Measurements from ENCODE around the gene LIPE.

LIPE gene

DNA sequence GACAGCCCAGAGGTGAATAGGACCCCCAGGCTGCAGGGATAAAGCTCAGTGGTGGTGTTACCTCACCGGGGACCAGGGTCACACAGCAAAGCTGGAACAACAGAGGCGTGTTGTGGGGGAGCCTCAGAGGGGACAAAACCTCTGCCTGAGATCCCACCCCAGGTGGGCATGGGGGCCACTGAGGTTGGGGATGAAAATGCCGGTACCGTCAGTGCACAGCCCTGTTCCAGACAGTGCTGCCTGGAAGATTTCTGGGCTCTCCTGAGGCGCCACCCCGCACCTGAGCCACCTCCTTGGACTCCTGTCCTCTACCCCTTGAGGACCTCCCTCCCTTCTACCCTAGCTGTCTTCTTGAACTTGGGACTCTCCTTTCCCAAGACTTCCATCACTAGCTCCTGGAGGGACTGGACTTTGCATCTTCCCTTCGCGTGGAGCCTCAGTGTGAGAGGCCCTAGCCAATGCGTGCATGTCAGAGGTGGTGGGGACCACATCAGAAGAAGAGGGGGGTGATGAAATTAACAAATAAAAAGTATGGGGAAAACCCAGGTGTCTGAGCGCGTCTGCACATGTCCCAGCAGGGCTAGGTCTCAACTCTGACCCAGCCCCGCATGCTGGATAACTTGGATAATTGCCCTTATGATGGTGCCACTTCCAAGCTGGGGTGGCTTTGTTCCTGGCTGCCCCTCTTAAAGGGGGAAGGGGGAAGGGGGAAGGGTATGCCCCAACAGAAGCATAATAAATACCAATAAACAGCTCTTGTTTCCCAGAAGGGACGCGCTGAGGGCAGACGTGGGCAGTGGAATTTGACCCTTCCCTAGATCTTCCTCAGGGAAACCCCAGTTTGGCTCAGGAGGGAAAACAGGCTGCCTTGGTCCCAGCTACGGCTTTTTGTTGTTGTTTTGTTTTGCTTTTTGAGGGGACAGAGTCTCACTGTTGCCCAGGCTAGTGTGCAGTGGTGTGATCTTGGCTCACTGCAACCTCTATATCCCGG, 48.7 kb downstream of the LIPE start:
- no peak for DNase-seq

DNA sequence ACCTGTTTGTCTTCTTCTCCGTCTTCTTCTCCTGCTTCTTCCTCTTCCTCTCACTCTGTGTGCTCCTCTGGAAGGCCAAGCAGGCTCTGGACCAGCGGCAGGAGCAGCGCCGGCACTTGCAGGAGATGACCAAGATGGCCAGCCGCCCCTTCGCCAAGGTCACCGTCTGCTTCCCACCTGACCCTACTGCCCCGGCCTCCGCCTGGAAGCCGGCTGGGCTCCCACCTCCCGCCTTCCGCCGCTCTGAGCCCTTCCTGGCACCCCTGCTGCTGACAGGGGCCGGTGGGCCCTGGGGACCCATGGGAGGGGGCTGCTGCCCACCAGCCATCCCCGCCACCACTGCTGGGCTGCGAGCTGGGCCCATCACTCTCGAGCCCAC, 51.0 kb downstream of the LIPE start:
- DNase-seq: no peak

DNA sequence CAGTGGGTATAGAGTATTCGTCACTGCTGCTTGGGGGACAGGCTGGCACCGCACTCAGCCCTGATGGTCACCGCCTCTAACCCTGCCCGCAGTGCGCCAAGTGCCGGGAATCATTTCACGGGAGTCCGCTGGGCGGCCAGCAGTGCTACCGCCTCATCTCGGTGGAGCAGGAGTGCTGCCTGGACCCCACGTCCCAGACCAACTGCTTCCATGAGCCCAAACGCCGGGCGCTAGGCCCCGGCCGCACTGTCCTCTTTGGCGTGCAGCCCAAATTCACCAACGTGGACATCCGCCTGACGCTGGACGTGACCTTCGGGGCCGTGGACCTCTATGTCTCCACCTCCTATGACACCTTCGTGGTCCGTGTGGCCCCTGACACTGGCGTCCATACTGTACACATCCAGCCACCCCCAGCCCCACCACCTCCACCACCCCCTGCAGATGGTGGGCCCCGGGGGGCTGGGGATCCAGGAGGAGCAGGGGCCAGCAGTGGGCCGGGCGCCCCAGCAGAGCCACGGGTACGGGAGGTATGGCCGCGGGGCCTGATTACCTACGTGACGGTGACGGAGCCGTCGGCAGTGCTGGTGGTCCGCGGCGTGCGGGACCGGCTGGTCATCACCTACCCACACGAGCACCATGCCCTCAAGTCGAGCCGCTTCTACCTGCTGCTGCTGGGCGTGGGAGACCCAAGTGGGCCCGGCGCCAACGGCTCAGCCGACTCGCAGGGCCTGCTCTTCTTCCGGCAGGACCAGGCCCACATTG, 51.6 kb downstream of the LIPE start:
- no peak for DNase-seq

DNA sequence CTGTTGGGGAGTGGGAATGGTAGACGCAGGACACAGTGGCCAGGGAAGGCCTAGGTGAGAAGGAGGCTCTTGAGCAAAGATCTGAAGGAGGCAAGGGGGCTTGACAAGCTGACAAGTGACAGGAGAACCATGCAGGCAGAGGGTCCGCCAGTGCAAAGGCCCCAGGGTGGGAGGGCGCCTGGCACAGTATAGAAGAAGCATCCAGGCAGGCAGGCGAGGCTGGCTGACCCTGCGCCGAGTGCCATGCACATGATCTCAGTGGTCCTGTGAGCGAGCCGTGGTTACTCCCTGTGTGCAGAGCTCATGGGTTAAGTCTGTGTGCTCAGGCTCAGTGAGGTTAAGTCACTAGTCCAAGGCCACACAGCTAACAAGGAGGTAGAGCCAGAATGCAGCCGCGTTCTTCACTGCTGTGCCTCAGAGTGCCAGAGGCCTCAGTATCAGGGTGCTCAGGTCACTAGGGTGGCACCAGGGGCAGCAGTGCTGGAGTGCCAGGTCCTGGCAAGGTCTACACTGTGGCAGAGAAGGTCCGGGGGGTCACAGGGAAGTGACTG, 52.3 kb downstream of the LIPE start:
- DNase-seq: no peak

DNA sequence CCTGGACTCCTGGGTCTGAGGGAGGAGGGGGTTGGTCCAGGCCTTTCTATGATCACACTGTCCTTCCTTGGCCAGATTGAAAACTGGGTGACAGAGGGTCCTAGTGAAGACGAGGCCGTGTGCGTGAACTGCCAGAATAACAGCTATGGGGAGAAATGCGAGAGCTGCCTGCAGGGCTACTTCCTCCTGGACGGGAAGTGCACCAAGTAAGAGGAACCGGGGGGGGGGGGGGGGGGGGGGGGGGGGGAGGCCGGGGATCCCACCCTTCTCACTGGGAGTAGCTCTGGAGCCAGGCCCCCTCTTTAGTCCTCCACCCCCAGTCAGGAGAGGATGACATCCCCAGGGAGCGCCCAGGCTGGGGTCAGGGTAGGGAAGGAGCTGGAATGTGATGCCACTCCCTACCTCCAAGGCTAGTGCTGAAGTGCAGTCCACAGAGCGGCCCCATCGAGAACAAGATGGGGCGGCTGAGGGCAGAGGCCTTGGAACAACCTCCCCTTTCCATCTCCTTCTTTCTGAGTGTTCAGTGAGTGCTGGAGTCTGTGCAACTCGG, 56.5 kb downstream of the LIPE start:
- no peak for DNase-seq

DNA sequence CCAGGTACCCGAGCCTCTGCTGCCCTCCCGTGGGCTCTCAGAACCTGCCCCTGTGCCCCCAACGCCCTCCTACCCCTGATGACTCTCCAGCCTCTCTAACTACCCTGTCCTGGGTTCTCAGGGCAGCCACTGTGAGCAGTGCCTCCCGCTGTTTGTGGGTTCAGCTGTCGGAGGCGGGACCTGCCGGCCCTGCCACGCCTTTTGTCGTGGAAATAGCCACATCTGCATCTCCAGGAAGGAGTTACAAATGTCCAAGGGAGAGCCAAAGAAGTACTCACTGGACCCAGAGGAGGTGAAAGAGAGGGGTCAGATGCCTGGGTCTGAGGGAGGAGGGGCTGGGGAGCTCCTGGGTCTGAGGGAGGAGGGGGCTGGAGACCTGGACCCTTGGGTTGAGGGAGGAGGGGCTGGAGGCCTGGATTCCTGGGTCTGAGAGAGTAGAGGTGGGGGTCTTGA, 57.1 kb downstream of the LIPE start:
- DNase-seq: peak; percentile 3

DNA sequence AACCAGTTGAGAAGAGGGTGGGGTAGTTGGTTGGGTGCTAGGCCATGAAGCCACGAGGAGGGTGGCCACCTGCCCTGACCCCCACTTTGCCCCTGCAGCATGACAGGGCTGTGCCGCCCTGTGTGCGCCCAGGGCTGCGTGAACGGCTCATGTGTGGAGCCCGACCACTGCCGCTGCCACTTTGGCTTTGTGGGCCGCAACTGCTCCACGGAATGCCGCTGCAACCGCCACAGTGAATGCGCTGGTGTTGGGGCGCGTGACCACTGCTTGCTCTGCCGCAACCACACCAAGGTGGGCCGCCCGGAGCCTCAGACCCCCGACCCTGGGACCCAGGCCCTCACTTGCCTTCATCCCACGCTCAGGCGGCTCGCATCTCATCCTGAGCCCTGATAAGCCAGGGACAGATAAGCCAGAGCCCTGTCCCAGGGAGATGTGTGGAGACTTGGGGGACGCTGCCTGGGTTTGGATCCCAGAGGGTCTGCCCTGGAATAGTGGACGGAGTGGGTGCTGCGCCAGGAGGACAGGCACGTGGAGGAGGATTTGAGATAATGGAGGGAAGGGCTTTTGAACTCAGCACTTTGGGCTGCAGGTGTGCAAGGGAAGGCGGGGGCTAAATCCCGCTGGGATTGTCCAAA, 57.6 kb downstream of the LIPE start:
- DNase-seq: no peak

DNA sequence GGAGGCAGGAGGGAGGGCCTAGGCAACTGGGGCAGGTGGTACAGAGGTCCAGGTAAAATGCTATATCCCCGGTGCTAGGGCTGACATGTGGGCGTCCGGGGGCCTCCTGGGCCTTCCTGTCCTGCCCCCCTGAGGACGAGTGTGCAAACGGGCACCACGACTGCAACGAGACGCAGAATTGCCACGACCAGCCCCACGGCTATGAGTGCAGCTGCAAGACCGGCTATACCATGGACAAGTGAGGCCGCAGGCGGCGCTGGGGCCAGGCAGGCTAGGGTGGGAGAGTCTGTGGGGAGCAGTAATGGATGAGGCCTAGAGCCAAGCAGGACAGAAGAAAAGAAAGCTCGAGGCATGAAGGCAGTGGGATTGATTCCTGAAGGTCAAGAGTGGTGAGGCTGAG, 58.4 kb downstream of the LIPE start:
- no peak for DNase-seq

DNA sequence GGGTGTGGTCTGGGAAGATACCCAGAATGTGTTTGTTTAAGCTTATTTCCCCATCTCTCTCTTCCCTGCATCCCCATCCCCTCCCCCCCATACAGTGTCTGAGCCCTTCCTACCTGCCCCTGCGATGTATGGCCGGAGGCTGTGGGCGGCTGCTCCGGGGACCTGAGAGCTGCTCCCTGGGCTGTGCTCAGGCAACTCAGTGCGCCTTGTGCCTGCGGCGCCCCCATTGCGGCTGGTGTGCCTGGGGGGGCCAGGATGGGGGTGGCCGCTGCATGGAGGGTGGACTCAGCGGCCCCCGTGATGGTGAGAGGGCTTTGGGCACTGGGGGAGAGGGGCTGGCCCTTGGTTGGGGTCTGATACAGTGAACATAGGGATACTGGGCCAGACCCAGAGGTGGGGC, 58.8 kb downstream of the LIPE start:
- no peak for DNase-seq

DNA sequence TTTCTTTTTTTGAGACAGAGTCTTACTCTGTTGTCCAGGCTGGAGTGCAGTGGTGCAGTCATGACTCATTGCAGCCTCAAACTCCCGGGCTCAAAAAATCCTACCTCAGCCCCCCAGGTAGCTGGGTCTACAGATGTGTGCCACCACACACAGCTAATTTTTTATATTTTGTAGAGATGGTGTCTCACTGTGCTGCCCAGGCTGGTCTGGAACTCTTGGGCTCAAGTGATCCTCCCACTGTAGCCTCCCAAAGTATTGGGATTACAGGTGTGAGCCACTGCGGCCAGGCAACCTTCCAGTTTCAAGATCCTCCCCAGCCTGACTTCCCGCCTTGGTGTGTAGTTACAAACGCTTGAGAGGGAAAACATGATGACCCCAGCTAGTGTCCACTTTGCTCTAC, 59.3 kb downstream of the LIPE start:
- DNase-seq: no peak

DNA sequence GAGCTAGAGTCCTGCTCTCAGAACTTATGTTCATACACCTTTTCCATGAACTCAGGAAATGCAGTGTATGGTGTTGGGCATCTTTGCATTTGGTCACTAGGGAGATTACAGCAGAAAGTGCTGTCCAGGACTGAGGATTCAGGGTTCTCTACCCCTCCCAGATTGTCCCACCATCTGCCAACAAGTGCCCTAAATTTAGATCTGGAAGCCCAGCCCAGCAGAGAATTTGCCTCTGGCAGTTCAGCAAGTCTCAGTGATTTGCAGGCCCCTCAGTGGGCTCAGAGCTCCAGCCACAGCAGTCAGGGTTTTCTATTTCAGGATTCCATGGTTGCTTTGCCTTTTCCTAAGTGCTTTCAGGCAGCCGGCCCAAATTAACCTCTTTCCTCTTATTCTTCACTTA, 60.5 kb downstream of the LIPE start:
- no peak for DNase-seq

DNA sequence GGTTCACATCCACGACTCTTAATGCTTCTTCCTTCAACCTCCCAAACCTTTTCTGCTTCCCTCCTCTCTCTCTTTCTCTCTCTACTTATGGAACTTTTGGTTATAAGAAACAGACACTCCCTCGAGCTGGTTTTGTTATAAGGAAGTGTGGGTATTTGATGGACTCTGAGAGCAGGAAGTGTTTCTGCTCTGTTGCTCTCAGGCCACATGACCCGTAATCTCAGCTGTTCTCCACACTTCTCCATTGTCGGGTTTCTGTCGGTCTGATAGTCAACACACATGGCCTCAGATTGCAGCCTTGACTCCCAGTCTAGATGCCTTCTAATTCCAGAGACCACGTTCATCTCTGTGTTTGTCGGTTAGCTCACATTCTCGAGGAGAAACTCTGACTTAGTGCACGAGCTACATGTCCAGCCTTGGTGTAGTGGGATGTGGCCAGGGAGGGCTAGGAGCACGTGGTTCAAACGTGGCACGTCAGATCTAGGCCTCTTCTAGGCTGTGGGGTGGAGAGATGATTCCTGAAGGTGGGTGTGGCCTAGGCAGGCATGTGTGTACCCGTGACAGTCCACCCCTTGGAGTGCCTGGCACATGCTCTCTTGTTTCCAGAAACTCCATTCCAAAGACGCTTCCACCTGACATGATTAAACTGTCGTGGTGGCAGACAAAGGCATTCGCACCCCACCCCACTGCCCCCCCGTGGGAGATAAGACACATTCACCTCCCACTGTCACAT, 63.4 kb downstream of the LIPE start:
- no peak for DNase-seq

DNA sequence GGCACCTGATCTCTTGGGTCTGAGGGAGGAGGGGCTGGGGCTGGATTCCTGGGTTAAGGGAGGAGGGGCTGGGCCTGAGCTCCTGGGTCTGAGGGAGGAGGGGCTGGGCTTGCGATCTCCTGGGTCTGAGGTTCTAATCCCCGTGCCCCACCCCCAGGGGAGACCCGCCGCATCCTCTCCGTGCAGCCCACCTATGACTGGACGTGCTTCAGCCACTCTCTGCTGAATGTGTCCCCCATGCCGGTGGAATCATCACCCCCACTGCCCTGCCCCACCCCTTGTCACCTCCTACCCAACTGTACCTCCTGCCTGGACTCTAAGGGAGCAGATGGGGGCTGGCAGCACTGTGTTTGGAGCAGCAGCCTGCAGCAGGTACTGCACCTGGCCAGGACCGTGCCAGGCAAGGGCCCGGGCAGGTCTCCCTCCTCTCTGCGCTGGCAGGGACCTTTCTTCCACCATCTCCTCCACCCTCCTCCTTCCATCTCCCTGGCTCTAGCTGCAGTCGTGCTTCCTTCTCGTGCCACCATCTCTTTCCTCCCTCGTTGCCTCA, 64.2 kb downstream of the LIPE start:
- DNase-seq: no peak

DNA sequence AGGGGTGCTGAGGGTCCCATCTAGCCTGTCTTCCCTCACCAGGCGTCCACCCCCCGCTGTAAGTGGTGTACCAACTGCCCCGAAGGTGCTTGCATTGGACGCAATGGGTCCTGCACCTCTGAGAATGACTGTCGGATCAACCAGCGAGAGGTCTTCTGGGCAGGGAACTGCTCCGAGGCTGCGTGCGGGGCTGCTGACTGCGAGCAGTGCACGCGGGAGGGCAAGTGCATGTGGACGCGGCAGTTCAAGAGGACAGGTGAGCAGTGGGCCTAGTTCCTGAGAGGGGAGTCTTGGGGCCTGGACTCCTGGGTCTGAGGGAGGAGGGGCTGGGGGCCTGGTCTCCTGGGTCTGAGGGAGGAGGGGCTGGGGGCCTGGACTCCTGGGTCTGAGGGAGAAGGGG, 64.8 kb downstream of the LIPE start:
- no peak for DNase-seq

DNA sequence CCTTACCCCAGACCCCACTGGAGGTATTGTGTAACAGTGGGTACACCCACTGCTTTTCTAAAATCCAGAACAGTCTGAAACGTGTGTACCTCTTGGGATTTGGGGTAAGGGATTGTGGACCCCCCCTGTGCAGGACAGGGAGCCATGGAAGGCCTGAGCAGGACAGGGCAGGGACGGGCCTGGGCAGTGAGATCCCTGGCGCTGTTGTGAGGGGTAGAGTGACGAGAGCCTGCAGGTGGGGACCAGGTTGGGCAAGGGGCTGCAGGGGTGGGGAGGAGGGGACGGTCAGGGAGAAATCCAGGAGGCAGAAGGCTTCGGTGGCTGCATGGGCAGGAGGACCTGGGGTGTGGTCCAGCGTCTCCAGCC, 65.7 kb downstream of the LIPE start:
- no peak for DNase-seq

DNA sequence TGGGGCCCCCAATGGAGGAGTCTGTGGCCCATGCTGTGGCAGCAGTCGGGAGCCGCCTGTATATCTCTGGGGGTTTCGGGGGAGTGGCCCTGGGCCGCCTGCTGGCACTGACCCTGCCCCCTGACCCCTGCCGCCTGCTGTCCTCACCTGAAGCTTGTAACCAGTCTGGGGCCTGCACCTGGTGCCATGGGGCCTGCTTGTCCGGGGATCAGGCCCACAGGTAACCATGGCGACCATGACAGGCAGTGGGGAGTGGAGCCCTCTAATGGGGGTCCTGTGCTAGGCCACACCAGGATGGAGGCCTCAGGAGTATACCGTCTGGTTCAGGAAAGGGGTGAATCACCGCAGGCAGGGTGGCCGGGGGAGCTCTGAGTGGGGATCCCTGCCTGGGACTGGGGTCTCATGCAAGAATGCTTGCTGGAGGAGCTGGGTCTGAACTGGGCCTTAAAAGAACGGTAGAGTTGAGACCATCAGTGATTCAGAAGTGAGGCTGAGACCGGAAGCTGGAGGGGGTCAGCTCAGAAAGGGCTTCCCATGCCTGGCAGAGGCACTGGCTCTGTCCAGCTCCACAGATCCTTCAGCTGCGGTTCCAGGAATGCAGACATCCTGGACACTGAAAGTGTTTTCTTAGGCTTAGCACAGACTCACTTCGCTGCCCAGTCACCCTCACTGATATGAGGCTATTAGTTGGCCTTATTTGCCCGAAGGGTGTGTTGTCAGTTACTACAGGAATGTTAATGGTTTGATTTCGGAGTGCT, 66.2 kb downstream of the LIPE start:
- no peak for DNase-seq

DNA sequence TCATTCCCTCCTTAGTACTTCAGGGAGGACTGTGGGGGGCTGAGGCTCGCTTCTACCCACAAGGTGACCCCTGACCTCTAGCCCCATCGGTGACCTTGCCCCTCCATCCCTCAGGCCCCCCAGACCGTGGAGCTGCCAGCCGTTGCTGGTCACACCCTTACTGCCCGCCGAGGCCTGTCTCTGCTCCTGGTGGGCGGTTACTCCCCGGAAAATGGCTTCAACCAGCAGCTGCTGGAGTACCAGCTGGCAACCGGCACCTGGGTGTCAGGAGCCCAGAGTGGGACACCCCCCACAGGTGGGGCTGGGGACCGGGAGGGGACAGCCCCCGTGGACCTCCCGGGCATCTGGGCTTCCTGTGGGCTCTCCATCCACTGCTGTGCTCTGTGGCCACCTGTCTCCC, 69.9 kb downstream of the LIPE start:
- DNase-seq: no peak

DNA sequence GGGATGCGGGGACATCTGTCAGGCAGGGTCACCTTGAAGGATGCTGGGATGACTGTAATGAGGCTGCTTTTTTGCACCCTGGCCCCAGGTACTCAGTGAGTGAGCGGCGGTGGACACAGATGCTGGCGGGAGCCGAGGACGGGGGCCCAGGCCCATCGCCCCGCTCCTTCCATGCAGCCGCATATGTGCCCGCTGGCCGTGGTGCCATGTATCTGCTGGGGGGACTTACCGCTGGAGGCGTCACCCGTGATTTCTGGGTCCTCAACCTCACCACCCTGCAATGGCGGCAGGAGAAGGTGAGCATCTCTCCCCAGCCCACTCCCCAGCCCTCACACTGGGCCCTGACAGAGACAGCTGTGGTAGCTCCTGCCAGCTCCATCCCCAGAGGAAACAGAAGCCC, 70.5 kb downstream of the LIPE start:
- no peak for DNase-seq

DNA sequence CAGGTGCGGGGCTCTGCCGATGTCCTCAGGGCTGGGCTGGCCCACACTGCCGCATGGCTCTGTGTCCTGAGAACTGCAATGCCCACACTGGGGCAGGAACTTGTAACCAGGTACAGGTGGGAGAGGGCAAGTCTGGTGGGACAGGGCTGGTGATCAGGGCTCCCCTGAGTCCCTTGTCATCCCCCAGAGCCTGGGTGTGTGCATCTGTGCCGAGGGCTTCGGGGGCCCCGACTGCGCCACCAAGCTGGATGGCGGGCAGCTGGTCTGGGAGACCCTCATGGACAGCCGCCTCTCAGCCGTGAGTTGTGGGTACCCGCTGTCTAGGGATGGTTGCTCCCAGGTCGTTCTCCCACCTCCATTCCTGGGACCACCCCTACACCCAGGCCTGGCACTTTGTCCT, 71.3 kb downstream of the LIPE start:
- no peak for DNase-seq

DNA sequence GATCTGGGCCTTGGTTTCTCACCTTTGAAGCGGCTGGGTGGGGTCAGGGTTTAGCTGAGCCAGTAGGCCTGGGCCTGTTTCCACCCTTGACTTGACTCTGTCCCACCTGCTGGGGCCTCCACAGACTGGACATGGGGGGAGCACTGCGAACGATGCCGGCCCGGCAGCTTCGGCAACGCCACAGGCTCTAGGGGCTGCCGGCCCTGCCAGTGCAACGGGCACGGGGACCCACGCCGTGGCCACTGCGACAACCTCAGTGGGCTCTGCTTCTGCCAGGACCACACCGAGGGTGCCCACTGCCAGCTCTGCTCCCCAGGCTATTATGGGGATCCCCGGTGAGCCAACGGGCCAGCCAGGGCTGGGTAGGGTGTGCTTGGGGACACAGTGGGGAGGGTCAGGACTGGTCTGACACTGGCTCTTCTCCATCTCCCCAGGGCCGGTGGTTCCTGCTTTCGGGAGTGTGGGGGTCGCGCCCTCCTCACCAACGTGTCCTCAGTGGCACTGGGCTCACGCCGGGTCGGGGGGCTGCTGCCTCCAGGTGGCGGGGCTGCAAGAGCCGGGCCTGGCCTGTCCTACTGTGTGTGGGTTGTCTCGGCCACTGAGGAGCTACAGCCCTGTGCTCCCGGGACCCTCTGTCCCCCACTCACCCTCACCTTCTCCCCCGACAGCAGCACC, 73.7 kb downstream of the LIPE start:
- DNase-seq: no peak

All from NCI-H345 (cell line).